Omental fat pad (tissue), 4 donors: ENCODE results near the gene GPATCH2L. TPM values are rescaled to one million over a fixed set of nuclear protein-coding genes. Genes with fewer than 3 reads are reported as not detected.

Experiments
- ATAC-seq: fragments of 150-250 bp; one replicate; pipeline ENCODE4 v1.9.1; 2016; ENCODE audit warnings: mild to moderate bottlenecking, moderate library complexity; ENCODE audit not compliant: low FRiP score
- DNase-seq: peaks from one replicate; pipeline ENCODE4 v3.0.0-alpha.2; 2019; ENCODE audit warnings: low spot score
- total RNA-seq, 4 donors: library from RNA; depleted of rRNA; stranded (reverse); fragments of >200 nt; gene quantifications; one replicate each; pipeline ENCODE4 v1.1.0, GENCODE V29; 2016
- TF ChIP-seq, protein P1 (sequence below), 3 donors: fragments of 450-650 bp; IDR thresholded peaks; one replicate each; pipeline ENCODE4 v1.5.1; 2016 to 2017; ENCODE audit warnings: antibody characterized with exemption in 3 of 3, mild to moderate bottlenecking in 3 of 3, moderate library complexity in 2 of 3

The GPATCH2L gene
- total RNA-seq, 4 donors from 2014 or later = 29.1 to 66.7 (median 50.7) TPM

DNA sequence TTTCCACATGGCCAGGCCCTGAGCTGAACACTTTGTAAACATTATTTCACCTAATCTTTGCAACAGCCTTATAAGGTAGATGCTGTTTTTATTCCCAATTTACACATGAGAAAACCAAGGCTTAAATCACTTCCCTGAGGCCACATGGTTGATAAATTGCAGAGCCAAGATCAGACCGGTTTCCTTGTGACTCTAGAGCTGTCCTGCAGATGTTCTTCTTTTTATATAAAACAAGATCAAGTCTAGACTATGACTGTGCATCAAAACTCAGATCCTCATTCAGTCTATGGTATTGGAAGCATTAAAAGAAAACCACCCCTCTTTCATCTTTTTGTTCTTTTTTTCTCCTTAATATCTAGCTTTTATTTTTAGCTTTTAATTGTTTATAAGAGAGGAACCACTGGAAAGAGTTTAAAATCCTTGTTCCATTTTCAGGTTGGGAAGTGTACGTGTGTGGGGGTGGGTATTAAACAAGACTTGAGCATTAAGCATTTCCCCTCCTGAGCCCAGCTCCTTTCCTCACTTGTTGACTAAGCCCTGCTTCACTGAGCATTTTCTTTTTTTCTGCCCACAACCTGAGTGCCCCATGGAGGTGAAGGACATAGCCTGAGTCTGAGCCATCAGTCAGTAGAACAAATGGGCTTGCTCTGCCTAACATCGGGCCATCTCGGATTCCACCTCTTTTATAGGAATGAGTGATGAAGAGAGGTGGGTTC lies 45.4 kb downstream of the GPATCH2L start:
- DNase-seq (no peak), ATAC-seq (no peak)

DNA sequence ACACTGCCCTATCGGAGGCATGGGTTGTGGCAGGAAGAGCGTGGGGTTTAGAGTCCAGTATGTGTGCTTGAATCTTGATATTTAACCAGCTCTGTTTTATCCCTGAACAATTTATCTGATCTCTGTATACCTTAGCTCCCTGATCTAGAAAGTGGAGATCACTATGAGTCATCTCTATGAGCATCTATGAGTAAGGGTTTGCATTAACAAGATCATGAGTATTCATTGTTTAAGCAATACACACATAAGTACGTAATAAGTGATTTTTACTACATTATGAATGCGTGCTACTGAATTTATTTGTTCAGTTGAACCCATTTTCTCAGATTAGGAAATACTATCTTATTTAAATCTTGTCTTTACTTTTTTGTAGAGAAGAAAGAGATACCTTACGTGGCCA lies 49.4 kb downstream of the GPATCH2L start:
- TF ChIP-seq, protein P1, sequence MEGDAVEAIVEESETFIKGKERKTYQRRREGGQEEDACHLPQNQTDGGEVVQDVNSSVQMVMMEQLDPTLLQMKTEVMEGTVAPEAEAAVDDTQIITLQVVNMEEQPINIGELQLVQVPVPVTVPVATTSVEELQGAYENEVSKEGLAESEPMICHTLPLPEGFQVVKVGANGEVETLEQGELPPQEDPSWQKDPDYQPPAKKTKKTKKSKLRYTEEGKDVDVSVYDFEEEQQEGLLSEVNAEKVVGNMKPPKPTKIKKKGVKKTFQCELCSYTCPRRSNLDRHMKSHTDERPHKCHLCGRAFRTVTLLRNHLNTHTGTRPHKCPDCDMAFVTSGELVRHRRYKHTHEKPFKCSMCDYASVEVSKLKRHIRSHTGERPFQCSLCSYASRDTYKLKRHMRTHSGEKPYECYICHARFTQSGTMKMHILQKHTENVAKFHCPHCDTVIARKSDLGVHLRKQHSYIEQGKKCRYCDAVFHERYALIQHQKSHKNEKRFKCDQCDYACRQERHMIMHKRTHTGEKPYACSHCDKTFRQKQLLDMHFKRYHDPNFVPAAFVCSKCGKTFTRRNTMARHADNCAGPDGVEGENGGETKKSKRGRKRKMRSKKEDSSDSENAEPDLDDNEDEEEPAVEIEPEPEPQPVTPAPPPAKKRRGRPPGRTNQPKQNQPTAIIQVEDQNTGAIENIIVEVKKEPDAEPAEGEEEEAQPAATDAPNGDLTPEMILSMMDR (IDR thresholded peaks at IDR 0.05) = no peak
- ATAC-seq = no peak
- DNase-seq = no peak

More for the DNA sequence above, 45.4 kb downstream of the GPATCH2L start:
- TF ChIP-seq, protein P1 (IDR thresholded peaks at IDR 0.05) = no peak

DNA sequence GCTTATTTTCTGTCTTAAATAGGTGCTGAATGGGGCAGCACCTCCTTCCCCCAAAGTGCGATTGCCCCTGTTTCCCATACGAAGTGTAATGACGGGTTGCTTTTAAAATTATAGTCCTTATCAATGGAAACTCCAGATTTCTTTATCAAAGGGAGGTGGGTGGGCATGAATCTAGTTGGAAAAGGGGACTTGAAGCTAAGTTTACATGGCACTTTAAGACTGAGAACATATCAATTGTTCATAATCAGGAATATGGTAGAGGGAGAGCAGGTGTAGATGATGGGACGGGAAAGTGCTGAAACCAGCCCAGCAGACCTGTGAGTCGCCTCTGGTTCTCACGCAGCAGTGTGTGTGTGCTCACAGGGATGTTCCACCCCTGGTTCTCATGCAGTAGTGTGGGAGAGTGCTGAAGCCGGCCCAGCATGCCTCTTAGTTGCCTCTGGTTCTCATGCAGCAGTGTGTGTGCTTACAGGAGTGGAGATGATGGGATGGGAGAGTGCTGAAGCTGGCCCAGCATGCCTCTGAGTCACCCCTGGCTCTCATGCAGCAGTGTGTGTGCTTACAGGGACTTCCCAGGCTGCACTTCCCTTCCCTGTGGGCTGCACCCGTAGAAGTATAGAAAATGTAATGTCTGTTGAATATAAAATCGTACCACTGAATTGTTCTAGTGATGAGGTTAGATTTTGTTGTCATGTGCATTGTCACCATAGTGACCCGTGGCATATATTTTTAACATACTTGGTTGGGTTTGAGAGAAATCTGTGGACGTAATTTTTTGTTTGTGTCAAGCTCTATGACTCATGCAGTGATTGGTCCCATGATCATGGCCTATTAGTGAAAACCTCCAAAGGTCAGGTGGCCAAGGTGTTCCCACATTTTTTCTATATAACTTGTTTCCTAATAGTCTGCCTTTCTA lies 51.6 kb downstream of the GPATCH2L start:
- TF ChIP-seq, protein P1 (IDR thresholded peaks at IDR 0.05) = no peak
- ATAC-seq (peak; percentile 44), DNase-seq (no peak)

DNA sequence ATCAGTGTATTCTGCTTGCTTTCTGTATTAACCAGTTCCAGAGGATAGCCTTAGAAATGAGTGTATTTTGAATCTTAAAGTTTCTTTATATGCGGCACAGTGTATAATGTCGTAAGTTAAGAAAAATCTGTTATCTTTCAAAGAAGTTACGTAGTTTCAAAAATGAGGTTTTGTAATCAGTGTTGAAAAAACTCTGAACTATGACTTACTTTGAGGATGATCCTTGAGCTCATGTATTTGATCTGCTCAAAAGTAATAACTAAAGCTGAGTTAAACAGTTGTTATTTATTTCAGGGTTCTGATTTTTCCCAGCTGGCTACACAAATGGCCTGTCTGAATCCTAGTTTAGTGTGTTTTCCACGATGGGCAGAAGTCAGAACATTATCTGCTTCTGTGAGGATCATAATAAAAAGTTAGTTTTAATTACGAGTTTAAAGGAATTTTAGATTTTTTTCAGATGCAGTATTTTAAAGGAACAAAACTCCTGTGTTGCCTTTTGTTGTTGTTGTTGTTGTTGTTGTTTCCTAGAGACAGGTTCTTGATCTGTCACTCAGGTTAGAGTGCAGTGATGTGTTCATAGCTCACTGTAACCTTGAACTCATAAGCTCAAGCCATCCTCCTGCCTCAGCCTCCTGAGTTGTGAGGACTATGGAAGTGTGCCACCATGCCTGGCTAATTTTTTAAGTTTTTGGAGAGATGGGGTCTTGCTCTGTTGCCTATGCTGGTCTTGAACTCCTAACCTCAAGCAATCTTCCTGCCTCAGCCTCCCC lies 52.9 kb downstream of the GPATCH2L start:
- DNase-seq (no peak), ATAC-seq (no peak)
- TF ChIP-seq, protein P1 (IDR thresholded peaks at IDR 0.05) = no peak

DNA sequence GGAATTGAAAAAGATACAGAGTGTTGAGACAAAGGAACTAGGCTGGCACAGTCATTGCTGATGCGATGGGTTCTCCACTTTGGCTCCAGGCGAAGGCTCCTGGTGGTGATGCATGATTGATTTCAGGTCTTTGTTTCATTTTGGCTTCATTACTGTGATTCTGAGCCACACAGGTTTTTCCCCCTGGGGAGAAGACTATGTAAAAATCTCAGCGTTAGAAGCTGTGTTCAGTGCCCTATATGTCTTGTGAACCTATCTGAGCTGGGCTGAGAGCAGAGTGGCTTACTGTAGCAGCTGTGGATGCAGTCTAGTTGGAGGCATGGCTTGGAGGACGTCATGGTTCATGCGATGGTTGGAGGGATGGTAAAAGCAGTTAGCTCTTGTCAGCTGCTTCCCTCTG lies 54.0 kb downstream of the GPATCH2L start:
- DNase-seq (no peak), ATAC-seq (no peak)
- TF ChIP-seq, protein P1 (IDR thresholded peaks at IDR 0.05) = no peak

DNA sequence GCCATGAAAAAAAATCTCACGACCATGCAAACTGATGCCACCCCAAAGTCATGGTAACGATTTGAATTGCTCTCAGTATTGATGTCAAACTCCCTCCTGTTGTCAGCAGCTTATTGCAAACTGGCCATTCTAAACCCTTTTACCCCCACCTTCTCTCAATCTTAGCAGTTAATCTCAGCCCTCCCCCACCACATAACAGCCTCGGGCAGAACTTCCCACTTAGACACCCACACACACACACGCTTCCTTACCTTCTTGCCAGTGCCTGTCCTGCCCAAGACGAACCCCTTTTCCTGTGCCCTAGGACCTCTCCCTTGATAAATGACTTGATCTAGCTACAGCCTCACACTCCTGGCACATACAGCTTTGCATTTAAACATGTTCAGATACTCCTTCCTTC lies 56.6 kb downstream of the GPATCH2L start:
- DNase-seq = no peak
- no peak for ATAC-seq
- TF ChIP-seq, protein P1 (IDR thresholded peaks at IDR 0.05) = no peak
